HepG2 (cell line): ENCODE measurements around the gene GON4L. TPM values are rescaled to one million over a fixed set of nuclear protein-coding genes. Genes with fewer than 3 reads are reported as not detected.

Source experiments
- ATAC-seq: fragments of 200-7000 bp; cut with Tn5 transposase; 3 replicates; pipeline ENCODE4 v1.9.1; 2020; ENCODE audit warnings: mild to moderate bottlenecking, moderate library complexity
- BruUV-seq: library from RNA; stranded (reverse); fragments of 400-500 nt; replicated peaks from 2 replicates; lab custom pipeline; 2021; lab: Mats Ljungman, UMichigan
- CTCF ChIA-PET: fragments of 300-600 bp; formaldehyde crosslinking; extraction: SDS; loops from one replicate; lab custom pipeline; 2021; ENCODE audit warnings: low total read pairs, inconsistent platforms, low intra/inter-chr PET ratio; lab: Yijun Ruan, JAX
- POLR2A ChIA-PET: fragments of 350-600 bp; sonication (Branson Sonifier 250); formaldehyde crosslinking; loops from one replicate; lab custom pipeline; 2020; ENCODE audit warnings: antibody characterized with exemption, inconsistent platforms; lab: Yijun Ruan, JAX
- DNase-seq: peaks from one replicate; pipeline ENCODE4 v3.0.0-alpha.2; 2015; ENCODE audit warnings: low spot score
- FAIRE-seq: peaks from 3 replicates; lab custom pipeline; 2011; peaks lifted over from hg19 to GRCh38; lab: Jason Lieb, UNC
- H2AFZ ChIP-seq: one replicate; pipeline ENCODE4 v1.6.1; 2011; ENCODE audit warnings: low read length, inconsistent platforms
- H3K27ac ChIP-seq: fragments of 300-600 bp; 3 replicates; pipeline ENCODE4 v1.8.0; 2011; ENCODE audit warnings: mixed run types, mild to moderate bottlenecking, mixed read lengths, low read length, inconsistent platforms; ENCODE audit not compliant: insufficient read depth; ENCODE audit errors: extremely low read length
- H3K27me3 ChIP-seq, 2 experiments: fragments of 200-600 bp in 1 of 2; 2 replicates in 1 of 2; 3 replicates in 1 of 2; pipeline versions ENCODE4 v1.6.0 to v1.8.0; 2011; ENCODE audit warnings: low read length in 2 of 2, mild to moderate bottlenecking in 2 of 2, moderate library complexity in 2 of 2, inconsistent platforms in 1 of 2; ENCODE audit not compliant: insufficient read depth in 2 of 2, control insufficient read depth in 1 of 2
- H3K36me3 ChIP-seq, 2 experiments: fragments of 200-600 bp in 1 of 2; replicated peaks in 1 of 2; 2 replicates in 1 of 2; 3 replicates in 1 of 2; pipeline versions ENCODE4 v1.5.1 to v1.8.0; 2011; ENCODE audit warnings: low read length in 2 of 2, inconsistent platforms in 1 of 2; ENCODE audit not compliant: insufficient read depth in 2 of 2, control insufficient read depth in 1 of 2
- H3K4me1 ChIP-seq: 2 replicates; pipeline ENCODE4 v1.5.1; 2012; ENCODE audit warnings: low read length, inconsistent platforms; ENCODE audit not compliant: insufficient read depth
- H3K4me2 ChIP-seq: 2 replicates; pipeline ENCODE4 v1.6.0; 2011; ENCODE audit warnings: low read depth, low read length, inconsistent platforms
- H3K4me3 ChIP-seq, 3 experiments: fragments of 200-600 bp in 1 of 3; sonication (generic), shearing (Covaris generic) in 1 of 3; replicated peaks in 1 of 3; 2 replicates each; pipeline ENCODE4 v1.5.1; 2011 to 2016; ENCODE audit warnings: low read length in 3 of 3, inconsistent platforms in 2 of 3, low read depth in 2 of 3, mild to moderate bottlenecking in 2 of 3, control low read depth in 1 of 3, mixed read lengths in 1 of 3; ENCODE audit not compliant: insufficient read depth in 1 of 3
- H3K79me2 ChIP-seq: one replicate; pipeline ENCODE4 v1.6.1; 2011; ENCODE audit warnings: low read length, inconsistent platforms; ENCODE audit not compliant: insufficient read depth
- H3K9ac ChIP-seq: 2 replicates; pipeline ENCODE4 v1.6.0; 2011; ENCODE audit warnings: mild to moderate bottlenecking, low read depth, low read length, inconsistent platforms; ENCODE audit not compliant: insufficient read depth
- H3K9me3 ChIP-seq: 2 replicates; pipeline ENCODE4 v1.5.1; 2012; ENCODE audit warnings: mild to moderate bottlenecking, low read length
- H4K20me1 ChIP-seq: 2 replicates; pipeline ENCODE4 v1.6.0; 2011; ENCODE audit warnings: inconsistent platforms, mild to moderate bottlenecking, low read length, moderate library complexity; ENCODE audit not compliant: insufficient read depth
- CEBPG ChIP-seq: IDR thresholded peaks from 2 replicates; pipeline ENCODE4 v1.6.1; 2016
- SUZ12 ChIP-seq: fragments of 150-350 bp; IDR thresholded peaks from 2 replicates; pipeline ENCODE4 v1.6.1; 2014; ENCODE audit warnings: low read depth, low read length
- ZNF292 ChIP-seq: sonication (generic); formaldehyde crosslinking; IDR thresholded peaks from 2 replicates; pipeline ENCODE4 v1.8.1; 2022; ENCODE audit warnings: mild to moderate bottlenecking, low read depth, missing genetic modification reagents, borderline replicate concordance
- ZNF629 ChIP-seq: sonication (generic); formaldehyde crosslinking; conservative IDR thresholded peaks from 2 replicates; pipeline ENCODE4 v1.5.0; 2020; ENCODE audit warnings: missing genetic modification reagents
- WGBS: methylation state at CpG from one replicate; pipeline ENCODE4 v1.1.6; 2017; ENCODE audit warnings: low lambda C conversion rate; 5-methylcytosine and 5-hydroxymethylcytosine counted together
- in situ Hi-C: cut with HindIII; loops from 2 replicates; pipeline ENCODE4 v1.10.0; 2017; ENCODE audit warnings: low pct_unique_long_range_greater_than_20kb; ENCODE audit not compliant: extremely low pct_ligation_motif_present
- intact Hi-C: fragments of 100-400 bp; cut with micrococcal nuclease; formaldehyde crosslinking; loops from one replicate; pipeline ENCODE4 v1.10.0; 2022; ENCODE audit not compliant: unreplicated experiment
- polyA plus RNA-seq, 8 experiments: library from polyadenylated mRNA; depleted of rRNA in 3 of 8; stranded (reverse) in 7 of 8; unstranded in 1 of 8; fragments of >200 nt; fragmentation: Illumina TruSeq in 4 of 8; extraction: Trizol in 4 of 8; gene quantifications; 2 replicates each; pipeline versions ENCODE4 v1.2.1 to v1.2.3, GENCODE V29; 2011 to 2016; ENCODE audit warnings: low read depth in 4 of 8, missing spikeins in 1 of 8, mixed read lengths in 1 of 8; ENCODE audit not compliant: insufficient read depth in 1 of 8
- total RNA-seq, 5 experiments: library from RNA; depleted of rRNA; stranded (reverse); fragments of >200 nt; fragmentation: Illumina TruSeq; extraction: Trizol; gene quantifications; 2 replicates each; pipeline ENCODE4 v1.2.3, GENCODE V29; 2016; ENCODE audit warnings: low read depth in 1 of 5
- TF ChIP-seq, protein P1 (sequence below): IDR thresholded peaks from 2 replicates; pipeline ENCODE4 v1.6.1; 2018; ENCODE audit warnings: missing genetic modification reagents, mild to moderate bottlenecking, missing compliant biosample characterization

GON4L gene
- total and polyA plus RNA-seq, 2 of the 13 experiments (the other 11 are each of a cell fraction or from before 2014, with no cell fraction given), result 14.6 to 19.6 TPM

DNA sequence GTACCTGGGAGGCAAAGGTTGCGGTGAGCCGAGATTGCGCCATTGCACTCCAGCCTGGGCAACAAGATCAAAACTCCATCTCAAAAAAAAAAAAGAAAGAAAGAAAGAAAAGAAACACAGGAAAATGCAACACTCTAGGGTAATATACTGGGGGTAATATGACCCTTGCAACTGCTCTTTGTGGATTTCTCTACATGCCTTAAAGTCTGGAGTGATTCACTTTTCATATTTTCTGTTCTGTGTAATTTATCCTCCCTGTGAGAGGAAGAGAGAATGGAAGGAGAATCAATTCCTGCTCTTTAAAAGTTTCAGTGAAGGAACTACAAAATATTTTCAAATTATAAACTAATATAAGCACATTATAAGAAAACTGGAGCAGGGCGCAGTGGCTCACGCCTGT is 31.5 kb upstream of the GON4L start:
- no TSS peak for BruUV-seq
- 45% methylated on average over 5 of the region's 5 CpGs for WGBS
- Histone ChIP-seq H3K27ac (no peak overlapping the region), H3K4me1 (peaks cover 45% of the 10 kb centered on the region), H3K27me3 (peaks cover 0 to 8% of the 10 kb centered on the region in 2 experiments; a peak in 1 of 5 replicates), H3K9ac (no peak overlapping the region), H3K9me3 (no peaks in the 10 kb centered on the region), H4K20me1 (no peaks in the 10 kb centered on the region), H3K79me2 (no peaks in the 10 kb centered on the region), H3K4me3 (no peak overlapping the region), H3K4me2 (no peak overlapping the region; the same call in 1 of the 2 replicates), H2AFZ (no peak overlapping the region), H3K36me3 (no peaks in the 10 kb centered on the region)
- POLR2A ChIA-PET, result no interaction called here
- TF ChIP-seq ZNF629 (CRISPR knock-in tag), result no peak
- TF ChIP-seq CEBPG (CRISPR knock-in tag), result 0 out of 2 replicates have a peak, but pooled peaks have one; percentile 13
- DNase-seq (no peak), ATAC-seq (no peak), FAIRE-seq (no peak)
- in situ Hi-C loops (no loop called here), intact Hi-C loops (no loop called here)
- CTCF ChIA-PET, result no interaction called here

DNA sequence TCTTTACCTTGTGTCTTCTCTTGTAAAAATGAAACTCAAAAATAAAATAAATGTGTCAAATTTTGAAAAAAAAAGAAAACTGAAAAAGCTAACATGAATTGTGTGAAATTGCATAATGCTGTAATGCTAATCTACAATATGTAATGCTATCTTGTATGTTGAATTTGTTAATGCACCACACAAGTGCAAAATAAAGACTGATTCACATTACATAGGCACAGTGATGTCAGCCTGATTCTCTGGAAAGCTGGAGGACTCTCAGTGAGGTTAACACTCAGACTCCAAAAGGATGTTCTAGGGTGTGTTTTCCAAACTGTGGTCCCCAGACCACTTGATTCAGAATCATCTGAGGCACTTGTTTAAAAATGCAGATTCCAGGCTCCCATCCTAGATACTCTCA is 28.0 kb upstream of the GON4L start:
- no peak overlapping the region for H3K4me2 ChIP-seq
- no peaks in the 10 kb centered on the region for H4K20me1 ChIP-seq
- POLR2A ChIA-PET, result interaction anchor here (1.1 to 1.8 kb wide), 2 partner anchors 28 to 49 kb away, joined by 4 to 6 read pairs; partner anchors contain the start of genes GON4L and KHDC4
- no peak overlapping the region for H2AFZ ChIP-seq
- H3K27me3 ChIP-seq, result peaks cover 0 to 8% of the 10 kb centered on the region in 2 experiments; a peak in 1 of 5 replicates
- BruUV-seq, result no TSS peak
- CTCF ChIA-PET, result no interaction called here
- TF ChIP-seq SUZ12 (no peak), ZNF292 (CRISPR knock-in tag) (no peak)
- TF ChIP-seq, protein P1, sequence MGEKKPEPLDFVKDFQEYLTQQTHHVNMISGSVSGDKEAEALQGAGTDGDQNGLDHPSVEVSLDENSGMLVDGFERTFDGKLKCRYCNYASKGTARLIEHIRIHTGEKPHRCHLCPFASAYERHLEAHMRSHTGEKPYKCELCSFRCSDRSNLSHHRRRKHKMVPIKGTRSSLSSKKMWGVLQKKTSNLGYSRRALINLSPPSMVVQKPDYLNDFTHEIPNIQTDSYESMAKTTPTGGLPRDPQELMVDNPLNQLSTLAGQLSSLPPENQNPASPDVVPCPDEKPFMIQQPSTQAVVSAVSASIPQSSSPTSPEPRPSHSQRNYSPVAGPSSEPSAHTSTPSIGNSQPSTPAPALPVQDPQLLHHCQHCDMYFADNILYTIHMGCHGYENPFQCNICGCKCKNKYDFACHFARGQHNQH (CRISPR knock-in tag), result no peak
- ATAC-seq, result no peak
- H3K9me3 ChIP-seq, result no peaks in the 10 kb centered on the region
- no peak for FAIRE-seq
- no peak overlapping the region for H3K27ac ChIP-seq
- no peak overlapping the region for H3K4me3 ChIP-seq
- no peak overlapping the region for H3K9ac ChIP-seq
- H3K79me2 ChIP-seq, result no peaks in the 10 kb centered on the region
- intact Hi-C loops, result no loop called here
- in situ Hi-C loops, result no loop called here
- H3K4me1 ChIP-seq, result peaks cover 36% of the 10 kb centered on the region
- no peak for DNase-seq
- H3K36me3 ChIP-seq, result no peaks in the 10 kb centered on the region
